IPS-NIHi11 (cell line): ENCODE results near the gene MEA1.

Experiments
- DNase-seq: peaks from one replicate; pipeline ENCODE4 v3.0.0; 2012; ENCODE audit warnings: mixed read lengths, low spot score

MEA1 gene

DNA sequence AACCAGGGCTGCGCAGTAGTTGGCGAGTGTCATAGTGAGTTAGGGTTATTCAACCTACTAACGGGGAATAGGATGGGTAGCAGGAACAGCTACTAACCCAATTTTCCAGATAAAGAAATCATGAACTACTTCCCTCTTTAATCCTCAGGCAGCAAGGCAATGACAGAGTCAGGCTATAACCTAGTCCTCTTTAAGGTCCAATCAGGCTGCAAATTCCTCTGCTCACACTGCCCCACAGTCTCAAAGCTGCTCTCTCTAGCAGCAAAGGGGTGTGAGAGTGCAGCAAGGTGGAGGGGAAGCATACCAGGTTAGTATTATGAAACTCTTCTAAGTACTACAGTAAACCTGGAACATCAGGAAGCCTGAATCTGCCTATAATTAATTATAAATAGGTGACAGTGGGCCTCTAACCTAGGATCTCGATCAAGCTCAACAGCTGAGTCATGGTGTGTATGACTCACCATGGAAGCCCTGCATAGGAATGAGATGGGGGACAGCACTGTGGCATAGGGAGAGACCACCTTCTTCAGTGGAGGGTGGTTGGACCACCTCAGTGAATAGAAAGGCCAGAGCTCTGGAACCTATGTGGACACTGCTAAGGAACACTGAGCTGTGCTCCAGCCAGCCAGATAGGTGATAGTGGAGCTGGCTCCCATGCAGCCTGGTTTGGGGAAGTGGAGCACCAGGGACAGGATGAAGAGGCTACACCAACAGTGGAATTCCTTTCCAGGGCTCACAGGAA is 42.7 kb downstream of the MEA1 start:
- DNase-seq = no peak

DNA sequence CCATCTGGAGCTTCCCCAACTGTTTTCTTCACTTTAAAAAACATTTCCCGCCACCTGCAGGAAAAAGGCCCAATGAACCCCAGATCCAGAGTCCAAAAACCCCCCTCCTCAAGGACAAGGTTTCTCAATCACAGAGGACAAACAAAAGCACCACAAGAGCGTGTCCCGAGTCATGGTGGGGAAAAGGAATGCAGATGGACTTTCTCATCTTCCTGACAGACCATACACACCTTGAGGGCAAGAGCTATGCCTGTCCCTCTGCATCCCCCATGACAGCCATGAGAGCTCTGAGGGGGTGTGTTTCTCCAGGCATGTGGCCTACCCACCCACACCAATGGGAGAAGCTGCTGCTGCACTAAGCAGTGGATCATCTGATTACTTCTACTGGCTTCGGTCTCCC is 43.8 kb downstream of the MEA1 start:
- DNase-seq = no peak

DNA sequence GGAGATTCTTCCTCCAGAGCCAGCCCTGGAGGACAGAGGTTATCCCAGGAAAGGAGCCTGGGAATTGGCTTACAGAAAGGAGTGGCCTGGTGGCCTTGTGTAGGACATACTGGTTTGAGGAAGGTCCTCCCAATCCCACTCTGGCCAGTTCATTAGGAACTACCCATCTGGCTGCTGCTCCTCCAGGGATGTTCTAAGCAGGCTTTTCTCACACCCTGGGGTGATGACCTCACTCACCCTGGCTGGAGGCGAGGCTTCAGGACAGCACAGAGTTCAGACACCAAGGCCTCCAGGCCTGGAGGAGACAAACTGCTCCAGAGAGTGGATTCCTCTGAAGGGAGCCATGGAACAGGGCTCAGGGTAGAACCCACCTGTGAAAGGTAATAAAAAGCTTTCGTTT is 44.3 kb downstream of the MEA1 start:
- DNase-seq = no peak

DNA sequence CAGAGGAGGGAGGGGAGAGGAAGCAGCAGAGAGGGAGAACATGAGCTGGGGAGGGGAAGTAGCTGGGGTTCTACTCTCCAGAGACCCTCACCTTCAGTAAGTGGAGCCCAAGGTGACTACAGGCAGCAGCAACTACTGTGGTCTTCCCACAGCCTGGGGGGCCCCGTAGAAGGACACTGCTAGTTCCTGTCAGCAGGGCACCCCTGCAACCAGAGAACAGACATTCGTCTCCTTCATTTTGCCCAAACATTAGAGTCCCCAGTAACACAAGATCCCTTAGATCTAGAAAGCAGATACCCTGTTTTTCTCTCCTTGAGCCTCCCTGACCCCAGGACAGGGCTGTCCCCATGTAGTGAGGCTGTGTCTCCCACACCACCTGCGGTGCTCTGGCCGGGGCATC is 45.0 kb downstream of the MEA1 start:
- no peak for DNase-seq

DNA sequence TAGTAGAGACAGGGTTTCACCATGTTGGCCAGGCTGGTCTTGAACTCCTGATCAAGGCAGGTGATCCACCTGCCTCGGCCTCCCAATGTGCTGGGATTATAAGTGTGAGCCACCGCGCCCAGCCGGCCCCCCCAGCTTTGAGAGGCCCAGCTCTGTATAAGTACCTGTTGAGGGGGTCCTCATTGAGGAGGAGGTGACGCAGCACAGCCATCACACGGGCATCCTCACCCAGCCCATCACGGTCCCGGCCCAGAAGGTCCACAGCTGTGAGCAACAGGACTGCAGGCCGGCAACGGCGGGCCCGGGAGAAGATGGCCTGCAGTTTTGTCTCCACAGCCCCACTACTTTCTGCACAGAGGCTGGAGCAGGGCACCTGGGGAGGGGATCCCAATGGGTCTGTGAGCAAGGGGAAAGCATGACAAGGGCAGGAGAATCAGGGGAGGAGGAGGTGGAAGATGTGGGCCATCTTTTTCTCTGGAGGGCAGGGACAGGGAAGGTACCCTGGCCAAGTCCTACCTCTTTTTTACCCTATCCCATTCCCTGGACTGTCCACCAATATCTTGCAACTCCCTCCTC is 45.5 kb downstream of the MEA1 start:
- DNase-seq = no peak

DNA sequence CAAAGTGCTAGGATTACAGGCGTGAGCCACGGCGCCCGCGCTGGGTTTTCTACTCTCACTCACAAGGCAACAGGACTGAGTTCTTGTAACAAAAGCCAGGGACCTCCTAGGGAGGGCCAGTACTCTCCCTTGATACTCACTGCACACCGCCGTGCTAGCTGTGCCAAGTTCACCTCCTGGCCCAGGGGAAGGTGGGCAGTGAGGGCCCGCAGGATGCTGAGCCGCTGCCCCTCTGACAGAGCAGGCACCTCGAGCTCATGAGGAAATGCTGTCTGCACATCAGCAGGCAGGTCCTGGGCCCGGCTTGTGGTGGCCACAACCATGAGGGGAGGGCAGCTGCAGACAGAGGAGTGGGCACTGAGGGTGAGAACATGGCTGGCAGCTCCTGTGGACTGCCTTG is 46.5 kb downstream of the MEA1 start:
- DNase-seq = no peak

DNA sequence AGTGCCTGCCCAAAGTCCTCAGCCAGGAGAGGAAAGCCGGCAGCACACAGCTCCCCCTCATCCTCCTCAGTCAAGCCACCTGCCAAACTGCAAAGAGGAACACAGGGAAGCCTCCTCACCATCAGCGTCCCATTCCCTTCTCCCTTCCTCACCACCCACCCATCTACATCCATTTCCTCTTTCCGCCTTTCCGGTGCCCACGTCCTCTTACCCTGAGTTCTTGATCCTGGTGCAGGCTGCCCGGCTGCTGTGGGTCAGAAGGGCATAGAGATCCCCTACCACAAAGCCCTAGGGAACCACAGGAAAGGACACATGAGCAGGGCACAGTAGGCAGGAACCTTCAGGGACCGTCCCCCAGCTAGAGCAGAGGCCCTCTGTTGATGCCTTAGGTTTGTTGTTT is 47.2 kb downstream of the MEA1 start:
- no peak for DNase-seq

DNA sequence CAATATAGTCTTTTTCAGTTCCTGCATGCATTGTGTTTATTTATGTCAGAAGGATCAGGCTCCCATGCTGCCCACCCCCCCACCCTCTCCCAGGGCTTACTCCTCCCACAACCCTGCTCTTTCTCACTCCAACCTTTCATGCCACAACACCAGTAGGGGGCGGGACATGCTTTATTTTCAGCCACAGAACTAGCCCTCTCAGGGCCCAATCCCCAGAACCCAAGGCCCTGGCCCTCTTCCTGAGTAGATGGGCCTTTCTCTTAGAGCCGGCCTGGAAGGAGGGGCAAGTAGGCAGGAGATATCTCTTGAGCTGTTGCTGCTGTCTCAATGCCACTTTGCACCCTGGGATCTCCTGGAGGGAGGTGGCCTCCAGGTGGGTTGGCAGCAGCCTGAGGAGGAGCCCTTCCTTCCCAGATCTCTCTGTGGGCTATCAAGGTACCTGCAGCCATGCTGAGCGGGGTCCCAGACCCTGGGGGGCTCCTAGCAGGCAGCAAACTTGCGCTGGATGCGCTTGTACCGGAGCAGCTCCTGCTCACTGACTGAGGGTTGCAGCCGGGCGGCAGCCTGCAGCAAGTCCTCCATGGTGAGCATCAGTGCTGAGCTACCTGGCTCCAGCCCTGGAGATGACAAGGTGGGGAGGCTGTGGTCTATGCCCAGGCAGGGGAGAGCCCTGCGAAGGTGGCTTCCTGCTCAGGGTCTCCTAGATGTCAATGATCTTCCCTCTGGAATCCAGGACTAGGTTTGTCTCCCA is 49.7 kb downstream of the MEA1 start:
- peak; percentile 80 for DNase-seq

DNA sequence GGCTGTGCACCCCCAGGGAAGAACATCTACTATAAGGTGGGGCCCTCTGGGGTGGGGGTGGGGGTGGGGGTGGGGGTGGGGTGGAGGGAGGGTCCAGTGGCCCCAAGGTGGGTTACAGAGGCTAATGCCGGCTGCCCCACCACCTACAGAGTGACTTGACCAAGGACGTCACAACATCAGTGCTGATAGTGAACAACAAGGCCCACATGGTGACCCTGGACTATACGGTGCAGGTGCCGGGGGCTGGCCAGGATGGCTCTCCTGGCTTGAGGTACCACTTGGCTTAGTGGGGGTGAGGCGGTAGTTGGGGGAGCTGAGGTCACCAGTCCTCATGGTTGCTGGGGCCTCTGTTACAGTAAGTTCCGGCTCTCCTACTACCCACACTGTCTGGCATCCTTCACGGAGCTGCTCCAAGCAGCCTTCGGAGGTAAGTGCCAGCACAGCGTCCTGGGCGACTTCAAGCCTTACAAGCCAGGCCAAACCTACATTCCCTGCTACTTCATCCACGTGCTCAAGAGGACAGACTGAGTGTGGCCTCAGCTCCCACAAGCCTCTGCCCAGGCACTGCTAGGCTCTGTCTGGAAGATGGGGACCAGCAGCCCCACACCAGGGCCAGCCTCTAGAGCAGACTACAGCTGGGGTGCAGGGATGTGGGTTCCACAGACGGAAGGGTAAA is 50.4 kb downstream of the MEA1 start:
- DNase-seq = no peak

DNA sequence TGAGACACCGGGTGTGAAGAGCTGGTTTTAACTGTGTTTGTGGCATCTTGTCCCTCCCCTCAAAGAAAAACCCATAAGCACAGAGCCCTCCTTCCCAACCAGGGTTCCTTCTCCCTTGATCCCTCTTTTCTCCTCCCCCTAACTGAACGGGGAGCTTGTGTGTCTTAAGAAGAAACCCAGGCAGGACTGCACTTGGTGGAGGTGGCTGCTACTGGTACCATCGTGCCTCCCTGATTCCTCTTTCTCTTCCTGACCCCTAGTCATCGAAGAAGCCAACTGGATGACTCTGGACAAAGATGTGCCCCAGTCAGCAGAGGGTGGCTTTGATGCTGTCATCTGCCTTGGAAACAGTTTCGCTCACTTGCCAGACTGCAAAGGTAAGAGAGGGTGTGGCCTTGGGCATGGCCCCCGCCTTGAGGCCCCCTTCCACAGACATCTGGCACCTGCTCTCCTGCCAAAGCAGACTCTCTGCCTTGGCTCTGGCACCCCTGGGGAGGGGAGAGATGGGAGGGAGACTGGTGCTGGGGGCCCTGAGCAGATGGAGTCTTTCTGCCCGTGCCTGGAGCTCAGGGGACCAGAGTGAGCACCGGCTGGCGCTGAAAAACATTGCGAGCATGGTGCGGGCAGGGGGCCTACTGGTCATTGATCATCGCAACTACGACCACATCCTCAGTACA is 51.1 kb downstream of the MEA1 start:
- DNase-seq = peak; percentile 4

DNA sequence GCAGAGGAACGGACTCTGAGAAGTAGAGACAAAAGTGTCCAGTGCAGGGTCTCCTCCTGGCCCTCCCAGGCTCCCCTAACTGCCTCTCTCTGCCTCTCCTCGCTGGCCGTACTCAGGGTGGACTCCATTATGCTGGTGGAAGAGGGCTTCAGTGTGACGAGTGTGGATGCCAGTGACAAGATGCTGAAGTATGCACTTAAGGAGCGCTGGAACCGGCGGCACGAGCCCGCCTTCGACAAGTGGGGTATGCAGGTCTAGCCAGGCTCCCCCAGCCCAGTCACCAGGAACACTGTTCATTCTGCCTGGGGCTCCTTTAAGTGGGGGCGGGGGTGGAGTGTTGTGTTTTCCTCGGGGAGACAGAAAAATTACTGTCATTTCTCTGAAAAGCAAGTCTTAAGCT is 51.6 kb downstream of the MEA1 start:
- no peak for DNase-seq
